Progenitor cell of endocrine pancreas (in vitro differentiated cells): ENCODE results near the gene INSYN1. TPM values are rescaled to one million over a fixed set of nuclear protein-coding genes. Genes with fewer than 3 reads are reported as not detected.

Experiments used
- DNase-seq: peaks from one replicate; pipeline ENCODE4 v3.0.0; 2021; ENCODE audit warnings: low spot score; ENCODE audit not compliant: unreplicated experiment
- H3K27ac Mint-ChIP-seq: 2 replicates; pipeline ENCODE4 v1.8.0; 2021; ENCODE audit warnings: mild to moderate bottlenecking, moderate library complexity, mixed read lengths
- H3K27me3 Mint-ChIP-seq: 2 replicates; pipeline ENCODE4 v1.8.0; 2021; ENCODE audit warnings: mixed read lengths
- H3K36me3 Mint-ChIP-seq: 2 replicates; pipeline ENCODE4 v1.8.0; 2022; ENCODE audit warnings: mixed read lengths; ENCODE audit not compliant: insufficient read depth
- H3K4me1 Mint-ChIP-seq: 2 replicates; pipeline ENCODE4 v1.8.0; 2021; ENCODE audit warnings: low read depth, mixed read lengths
- H3K4me3 Mint-ChIP-seq: 2 replicates; pipeline ENCODE4 v1.8.0; 2021; ENCODE audit warnings: low read depth, mild to moderate bottlenecking, moderate library complexity, mixed read lengths
- H3K9me3 Mint-ChIP-seq: 2 replicates; pipeline ENCODE4 v1.8.0; 2021; ENCODE audit warnings: low read depth, mixed read lengths
- CTCF ChIP-seq: fragments of 200-600 bp; sonication (generic); IDR thresholded peaks from one replicate; pipeline ENCODE4 v1.5.0; 2021; ENCODE audit warnings: antibody characterized with exemption, mild to moderate bottlenecking; ENCODE audit not compliant: unreplicated experiment
- total RNA-seq: library from RNA; stranded (reverse); gene quantifications from 2 replicates; pipeline ENCODE4 v1.2.1, GENCODE V29; 2021

The INSYN1 gene
- total RNA-seq, 1 donor from 2014 or later: 3.7 TPM

- H3K27ac Mint-ChIP-seq: peak overlapping the region; percentile 18
- peak; percentile 48 for DNase-seq
- no peaks in the 10 kb centered on the region for H3K9me3 Mint-ChIP-seq
- H3K4me3 Mint-ChIP-seq: no peak overlapping the region
- no peaks in the 10 kb centered on the region for H3K27me3 Mint-ChIP-seq
- peaks cover 8% of the 10 kb centered on the region for H3K36me3 Mint-ChIP-seq
- peaks cover 6% of the 10 kb centered on the region for H3K4me1 Mint-ChIP-seq
- TF ChIP-seq CTCF: peak; percentile 97
Observed at GRCh38 chr15:73700041-73700842, 52.9 kb downstream of the INSYN1 start.

GRCh38 chr15:73699249-73700040, 53.7 kb downstream of the INSYN1 start:
- Mint-ChIP-seq H3K4me1 (peaks cover 7% of the 10 kb centered on the region), H3K27ac (no peak overlapping the region)

GRCh38 chr15:73697033-73697467, 56.1 kb downstream of the INSYN1 start:
- H3K27ac Mint-ChIP-seq: peak overlapping the region; percentile 84
- no peak overlapping the region for H3K4me3 Mint-ChIP-seq
- DNase-seq: no peak
- peaks cover 6% of the 10 kb centered on the region for H3K36me3 Mint-ChIP-seq
- no peak for TF ChIP-seq CTCF
- no peaks in the 10 kb centered on the region for H3K9me3 Mint-ChIP-seq
- no peaks in the 10 kb centered on the region for H3K27me3 Mint-ChIP-seq
- peaks cover 21% of the 10 kb centered on the region for H3K4me1 Mint-ChIP-seq

More at GRCh38 chr15:73699249-73700040, 53.7 kb downstream of the INSYN1 start:
- DNase-seq: no peak
- H3K9me3 Mint-ChIP-seq: no peaks in the 10 kb centered on the region
- no peaks in the 10 kb centered on the region for H3K27me3 Mint-ChIP-seq
- H3K36me3 Mint-ChIP-seq: peaks cover 6% of the 10 kb centered on the region
- no peak overlapping the region for H3K4me3 Mint-ChIP-seq
- TF ChIP-seq CTCF: no peak

GRCh38 chr15:73696641-73697001, 56.5 kb downstream of the INSYN1 start:
- Mint-ChIP-seq H3K27me3 (no peaks in the 10 kb centered on the region), H3K4me3 (no peak overlapping the region), H3K27ac (peak overlapping the region; percentile 84), H3K4me1 (peaks cover 21% of the 10 kb centered on the region), H3K9me3 (no peaks in the 10 kb centered on the region), H3K36me3 (peaks cover 6% of the 10 kb centered on the region)
- DNase-seq: no peak
- TF ChIP-seq CTCF: no peak
